Bone marrow (tissue), 2 donors: ENCODE measurements around the gene PROCA1.
A peak's percentile ranks its signal among the peaks of the same experiment; 100 is the strongest.
"Not testable (repeated sequence)": the region's sequence is repeated elsewhere in the genome, so short reads cannot be mapped to it uniquely, and the experiment has no call there.

Experiments
- DNase-seq, 2 donors: peaks; one replicate each; lab custom pipeline; 2025; lab: John Stamatoyannopoulos, UW

PROCA1 gene

GRCh38 chr17:28669918-28670317 is 41.8 kb downstream of the PROCA1 start:
- no peak for DNase-seq

- no peak for DNase-seq
Observed at GRCh38 chr17:28667870-28668269, 43.8 kb downstream of the PROCA1 start.

- DNase-seq: no peak
Observed at GRCh38 chr17:28665994-28666393, 45.7 kb downstream of the PROCA1 start.

- DNase-seq: no peak
Observed at GRCh38 chr17:28663723-28664122, 48.0 kb downstream of the PROCA1 start.

- DNase-seq: no peak
Observed at GRCh38 chr17:28662527-28662829, 49.2 kb downstream of the PROCA1 start.

GRCh38 chr17:28661635-28662526 is 49.8 kb downstream of the PROCA1 start, which contains the start of the genes SDF2 and SUPT6H:
Gene SDF2 (minus strand): TSS chr17:28661906. CDS start chr17:28661876, 30 bp downstream.
Gene SUPT6H (plus strand): TSS chr17:28662205. CDS start chr17:28673402, 11,197 bp downstream.
- DNase-seq: peak; percentile 93 to 97

GRCh38 chr17:28659497-28659881 is 52.2 kb downstream of the PROCA1 start:
- DNase-seq: not testable (repeated sequence)

- not testable (repeated sequence) for DNase-seq
Observed at GRCh38 chr17:28658766-28659496, 52.8 kb downstream of the PROCA1 start.

GRCh38 chr17:28658342-28658741 is 53.3 kb downstream of the PROCA1 start:
- DNase-seq: not testable (repeated sequence)

- no peak for DNase-seq
Observed at GRCh38 chr17:28657756-28658155, 53.9 kb downstream of the PROCA1 start.

GRCh38 chr17:28655160-28655559 is 56.5 kb downstream of the PROCA1 start:
- no peak for DNase-seq
